Central memory CD8-positive, alpha-beta T cell (primary cell): ENCODE results near the gene TLR7.

Experiments used
- ATAC-seq: fragments of 150-1000 bp; cut with Tn5 transposase; replicated peaks from 2 replicates; pipeline ENCODE4 v1.10.0; 2022; ENCODE audit warnings: mild to moderate bottlenecking, moderate FRiP score, moderate number of reproducible peaks; ENCODE audit not compliant: poor library complexity, severe bottlenecking; ENCODE audit errors: extremely low read depth
- DNase-seq, 2 donors: peaks; one replicate each; pipeline ENCODE4 v3.0.0; 2021; ENCODE audit warnings: low spot score in 2 of 2
- H3K27ac Mint-ChIP-seq: one replicate; pipeline ENCODE4 v1.8.0; 2022; ENCODE audit warnings: low read depth, mild to moderate bottlenecking, moderate library complexity, mixed read lengths
- H3K27me3 Mint-ChIP-seq: one replicate; pipeline ENCODE4 v1.8.0; 2022; ENCODE audit warnings: mixed read lengths
- H3K36me3 Mint-ChIP-seq: one replicate; pipeline ENCODE4 v1.8.0; 2022; ENCODE audit warnings: mild to moderate bottlenecking, moderate library complexity, mixed read lengths; ENCODE audit not compliant: insufficient read depth
- H3K4me1 Mint-ChIP-seq: one replicate; pipeline ENCODE4 v1.8.0; 2022; ENCODE audit warnings: mixed read lengths
- H3K4me3 Mint-ChIP-seq: one replicate; pipeline ENCODE4 v1.8.0; 2022; ENCODE audit warnings: mild to moderate bottlenecking, moderate library complexity, mixed read lengths
- H3K9me3 Mint-ChIP-seq: one replicate; pipeline ENCODE4 v1.8.0; 2022; ENCODE audit warnings: mixed read lengths

TLR7 gene

DNA sequence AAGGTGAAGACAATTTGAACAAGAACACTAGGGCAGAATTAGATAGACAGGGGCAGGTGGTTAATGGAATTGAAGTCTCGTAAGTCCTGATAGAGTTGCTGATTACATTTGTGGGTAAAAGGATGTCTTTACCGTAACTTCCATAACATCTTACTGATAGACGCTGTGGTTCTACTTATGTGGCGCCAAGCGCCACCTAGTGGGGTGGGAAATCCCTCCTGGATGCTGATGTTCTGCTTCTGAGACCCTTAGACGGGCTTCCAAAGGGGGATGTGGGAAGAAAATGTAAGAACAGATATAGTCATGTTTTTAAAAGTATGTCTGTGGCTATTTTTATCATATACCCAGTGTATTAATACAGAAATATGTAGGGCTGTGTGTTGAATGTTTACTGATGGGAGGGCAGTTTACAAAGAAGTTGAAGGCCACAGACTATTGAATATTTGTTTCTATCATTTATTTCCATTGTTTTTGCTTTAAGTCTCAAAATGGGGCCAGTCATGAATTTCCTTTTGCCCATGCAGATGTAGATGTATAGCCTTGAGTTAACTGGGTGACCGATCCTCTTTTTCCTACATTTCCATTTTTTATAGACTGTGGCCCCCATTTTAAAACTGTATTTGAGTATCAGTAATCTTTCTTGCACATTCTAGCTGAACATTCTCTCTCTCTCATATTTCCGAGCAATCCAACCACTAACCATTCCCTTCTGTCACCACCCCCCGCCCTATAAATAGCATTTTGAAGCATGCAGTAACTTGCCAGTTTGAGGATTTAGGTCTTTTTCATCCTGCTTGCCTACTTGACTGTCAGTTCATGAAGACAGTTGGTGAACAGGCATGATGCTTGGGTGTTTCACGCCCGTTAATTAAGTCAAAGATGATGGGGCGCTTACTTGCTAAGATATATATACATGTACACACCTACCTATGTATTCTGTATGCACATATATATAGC is 27.5 kb downstream of the TLR7 start:
- Mint-ChIP-seq H3K36me3 (no peaks in the 10 kb centered on the region), H3K4me3 (no peak overlapping the region), H3K27ac (no peak overlapping the region), H3K9me3 (no peaks in the 10 kb centered on the region), H3K4me1 (no peaks in the 10 kb centered on the region), H3K27me3 (no peaks in the 10 kb centered on the region)
- ATAC-seq (no peak), DNase-seq (peak in 1 of 2 donors; percentile 12)

GRCh38 chrX:12895866-12896265 is 29.0 kb downstream of the TLR7 start:
- DNase-seq, result no peak
- no peaks in the 10 kb centered on the region for H3K27me3 Mint-ChIP-seq
- H3K4me3 Mint-ChIP-seq, result no peak overlapping the region
- no peaks in the 10 kb centered on the region for H3K36me3 Mint-ChIP-seq
- no peak for ATAC-seq
- no peak overlapping the region for H3K27ac Mint-ChIP-seq
- H3K4me1 Mint-ChIP-seq, result no peaks in the 10 kb centered on the region
- no peaks in the 10 kb centered on the region for H3K9me3 Mint-ChIP-seq

DNA sequence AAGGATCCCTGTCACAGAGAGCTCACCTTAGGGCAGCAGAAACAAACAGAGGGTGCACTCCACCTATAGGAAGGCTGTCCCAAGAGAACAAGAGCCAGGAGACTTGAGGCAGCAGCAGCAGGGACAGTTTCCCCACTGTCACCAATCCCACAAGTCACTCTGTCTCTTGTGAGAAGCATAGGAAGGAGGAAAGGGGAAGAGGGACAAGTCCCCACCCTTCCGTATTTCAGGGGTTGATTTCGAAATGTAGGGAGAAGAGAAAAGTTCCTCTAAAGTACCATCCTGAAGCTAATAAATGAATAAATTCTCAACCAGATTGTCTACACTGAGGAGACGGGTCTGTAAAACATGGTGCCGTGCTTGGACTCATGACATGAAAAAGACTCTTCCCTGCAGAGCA is 30.1 kb downstream of the TLR7 start:
- Mint-ChIP-seq H3K36me3 (no peaks in the 10 kb centered on the region), H3K4me3 (no peak overlapping the region), H3K9me3 (no peaks in the 10 kb centered on the region), H3K27ac (no peak overlapping the region), H3K4me1 (peaks cover 6% of the 10 kb centered on the region), H3K27me3 (no peaks in the 10 kb centered on the region)
- ATAC-seq (no peak), DNase-seq (no peak)

- H3K27ac Mint-ChIP-seq, result no peak overlapping the region
- H3K27me3 Mint-ChIP-seq, result no peaks in the 10 kb centered on the region
- H3K9me3 Mint-ChIP-seq, result no peaks in the 10 kb centered on the region
- H3K4me3 Mint-ChIP-seq, result no peak overlapping the region
- DNase-seq, result no peak
- no peak for ATAC-seq
- peaks cover 8% of the 10 kb centered on the region for H3K4me1 Mint-ChIP-seq
- no peaks in the 10 kb centered on the region for H3K36me3 Mint-ChIP-seq
Measured at GRCh38 chrX:12898073-12898472, 31.2 kb downstream of the TLR7 start.

DNA sequence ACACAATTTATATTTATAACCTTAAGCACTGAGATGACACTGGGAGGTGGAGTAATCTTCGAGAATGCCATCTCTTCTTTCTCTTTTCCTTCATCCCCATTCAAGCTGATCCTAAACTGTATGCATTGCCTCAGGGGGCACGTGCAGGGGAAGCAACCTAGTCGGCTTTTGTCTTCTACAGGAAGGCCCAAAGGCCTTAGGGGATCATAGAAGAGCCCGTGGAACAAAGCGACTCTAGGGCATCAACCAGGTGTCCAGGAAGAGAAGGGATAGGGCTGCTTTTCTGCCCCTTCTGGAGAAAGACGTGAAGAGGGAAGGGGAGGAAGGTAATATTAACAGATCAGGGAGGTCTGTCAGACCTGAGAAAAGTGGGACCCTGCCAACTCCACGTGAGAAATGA is 32.6 kb downstream of the TLR7 start:
- DNase-seq (no peak), ATAC-seq (no peak)
- peaks cover 8% of the 10 kb centered on the region for H3K4me1 Mint-ChIP-seq
- no peaks in the 10 kb centered on the region for H3K9me3 Mint-ChIP-seq
- no peak overlapping the region for H3K4me3 Mint-ChIP-seq
- H3K27me3 Mint-ChIP-seq, result no peaks in the 10 kb centered on the region
- H3K27ac Mint-ChIP-seq, result no peak overlapping the region
- no peaks in the 10 kb centered on the region for H3K36me3 Mint-ChIP-seq

GRCh38 chrX:12901486-12901885 is 34.6 kb downstream of the TLR7 start:
- ATAC-seq (no peak), DNase-seq (peak; percentile 27 to 38)
- no peaks in the 10 kb centered on the region for H3K9me3 Mint-ChIP-seq
- peak overlapping the region; percentile 62 for H3K27ac Mint-ChIP-seq
- H3K27me3 Mint-ChIP-seq, result no peaks in the 10 kb centered on the region
- no peaks in the 10 kb centered on the region for H3K36me3 Mint-ChIP-seq
- H3K4me3 Mint-ChIP-seq, result no peak overlapping the region
- H3K4me1 Mint-ChIP-seq, result peaks cover 8% of the 10 kb centered on the region

DNA sequence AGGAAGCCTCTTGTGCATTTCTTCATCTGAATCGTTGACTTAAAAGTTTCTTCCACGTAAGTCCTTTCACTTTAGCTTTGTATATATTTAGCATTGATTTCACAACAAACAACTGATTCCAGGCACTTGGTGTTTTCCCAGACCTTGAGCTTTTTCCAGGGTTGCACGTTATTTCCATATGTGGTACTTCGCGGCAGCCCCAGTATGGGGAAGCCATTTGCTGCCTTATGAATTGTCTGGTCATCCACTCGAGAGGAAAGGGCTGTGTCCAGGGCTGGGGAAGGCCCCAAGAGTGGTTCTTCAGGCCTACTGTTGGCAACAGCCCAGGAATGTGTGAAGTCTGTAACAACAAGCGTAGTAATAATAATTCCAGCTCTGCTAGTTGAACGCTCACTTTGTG is 36.8 kb downstream of the TLR7 start:
- Mint-ChIP-seq H3K9me3 (no peaks in the 10 kb centered on the region), H3K4me1 (peaks cover 8% of the 10 kb centered on the region), H3K27ac (no peak overlapping the region), H3K36me3 (no peaks in the 10 kb centered on the region), H3K27me3 (no peaks in the 10 kb centered on the region), H3K4me3 (no peak overlapping the region)
- DNase-seq, result no peak
- no peak for ATAC-seq

- no peaks in the 10 kb centered on the region for H3K27me3 Mint-ChIP-seq
- no peak for DNase-seq
- no peaks in the 10 kb centered on the region for H3K9me3 Mint-ChIP-seq
- H3K4me3 Mint-ChIP-seq, result no peak within 1 kb of the TSS
- ATAC-seq, result no peak
- peaks cover 8% of the 10 kb centered on the region for H3K4me1 Mint-ChIP-seq
- H3K27ac Mint-ChIP-seq, result no peak within 1 kb of the TSS
- H3K36me3 Mint-ChIP-seq, result no peaks in the 10 kb centered on the region
Measured at GRCh38 chrX:12906046-12906761, 39.3 kb downstream of the TLR7 start, which contains the start of gene TLR8. Gene TLR8, plus strand, starts transcription at chrX:12906620. Its CDS starts 87 bp downstream, at chrX:12906707.

- Mint-ChIP-seq H3K27ac (no peak overlapping the region), H3K27me3 (no peaks in the 10 kb centered on the region), H3K36me3 (no peaks in the 10 kb centered on the region), H3K9me3 (no peaks in the 10 kb centered on the region), H3K4me1 (no peaks in the 10 kb centered on the region), H3K4me3 (no peak overlapping the region)
- no peak for DNase-seq
- no peak for ATAC-seq
Measured at GRCh38 chrX:12910423-12911121, 43.7 kb downstream of the TLR7 start.

DNA sequence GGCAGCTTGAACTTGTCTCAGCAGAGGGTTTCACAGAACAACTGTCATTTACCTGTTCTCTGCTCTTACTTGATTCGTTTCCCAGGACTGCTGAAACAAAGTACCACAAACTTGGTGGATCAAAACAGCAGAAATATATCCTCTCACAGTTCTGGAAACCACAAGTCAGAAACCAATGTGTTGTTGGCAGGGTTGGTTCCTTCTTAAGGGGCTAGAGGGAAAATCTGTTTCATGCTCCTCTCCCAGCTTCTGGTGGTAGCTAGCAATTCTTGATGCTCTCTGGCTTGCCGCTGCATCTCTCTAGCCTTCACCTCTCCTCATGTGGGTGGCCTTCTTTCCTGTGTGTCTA is 44.2 kb downstream of the TLR7 start:
- H3K9me3 Mint-ChIP-seq, result no peaks in the 10 kb centered on the region
- no peak overlapping the region for H3K4me3 Mint-ChIP-seq
- H3K27ac Mint-ChIP-seq, result no peak overlapping the region
- ATAC-seq (no peak), DNase-seq (no peak)
- no peaks in the 10 kb centered on the region for H3K36me3 Mint-ChIP-seq
- no peaks in the 10 kb centered on the region for H3K27me3 Mint-ChIP-seq
- H3K4me1 Mint-ChIP-seq, result no peaks in the 10 kb centered on the region

DNA sequence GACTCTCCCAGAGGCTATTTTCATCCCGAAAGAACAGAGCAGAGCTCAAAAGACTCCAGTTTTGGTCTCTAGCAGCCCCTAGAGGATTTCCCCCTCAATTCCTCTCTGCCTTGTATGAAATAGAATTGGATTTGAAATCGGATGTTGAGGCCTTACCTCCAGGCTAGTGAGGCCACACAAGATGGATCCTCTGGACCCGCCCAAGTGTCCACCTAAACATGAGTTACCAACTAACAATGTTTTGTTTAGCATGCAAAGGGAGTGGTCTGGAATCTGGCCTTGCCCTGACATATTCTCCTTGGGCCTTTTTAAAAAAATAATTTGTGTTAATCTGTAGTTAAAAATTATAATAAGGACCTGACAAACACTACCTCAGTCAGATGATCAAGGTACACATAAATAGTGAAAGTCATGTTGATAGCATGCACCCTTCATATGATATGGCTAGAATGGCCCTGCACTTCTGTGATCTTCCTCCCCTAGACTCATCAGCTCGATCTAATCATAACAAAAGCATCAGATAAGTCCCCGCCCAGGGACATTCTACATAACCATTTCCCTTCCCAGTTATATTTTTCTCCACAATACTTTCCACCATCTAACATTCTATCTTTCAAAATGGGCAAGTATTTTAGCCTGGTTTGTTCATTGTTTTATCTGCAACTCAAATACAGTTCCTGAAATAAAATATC is 46.1 kb downstream of the TLR7 start:
- DNase-seq, result no peak
- no peak for ATAC-seq

GRCh38 chrX:12917753-12918152 is 50.9 kb downstream of the TLR7 start:
- Mint-ChIP-seq H3K27me3 (no peaks in the 10 kb centered on the region), H3K9me3 (no peaks in the 10 kb centered on the region), H3K4me1 (no peaks in the 10 kb centered on the region), H3K27ac (no peak overlapping the region), H3K36me3 (no peaks in the 10 kb centered on the region), H3K4me3 (no peak overlapping the region)
- ATAC-seq, result no peak
- no peak for DNase-seq

More for the DNA sequence above, 46.1 kb downstream of the TLR7 start:
- H3K27me3 Mint-ChIP-seq, result no peaks in the 10 kb centered on the region
- H3K9me3 Mint-ChIP-seq, result no peaks in the 10 kb centered on the region
- H3K4me3 Mint-ChIP-seq, result no peak overlapping the region
- H3K36me3 Mint-ChIP-seq, result no peaks in the 10 kb centered on the region
- no peaks in the 10 kb centered on the region for H3K4me1 Mint-ChIP-seq
- H3K27ac Mint-ChIP-seq, result no peak overlapping the region
